Duodenal mucosa (tissue), 2 donors: Measurements from ENCODE around the gene KIF1A.

Source experiments
- H3K27ac ChIP-seq: one replicate; pipeline ENCODE4 v1.7.0; 2013; ENCODE audit warnings: low read depth, low read length
- H3K27me3 ChIP-seq, 2 donors: one replicate each; pipeline ENCODE4 v1.7.0; 2013; ENCODE audit warnings: low read length in 2 of 2, control low read depth in 1 of 2; ENCODE audit not compliant: insufficient read depth in 2 of 2, control insufficient read depth in 1 of 2
- H3K36me3 ChIP-seq, 2 donors: one replicate each; pipeline ENCODE4 v1.7.0; 2013; ENCODE audit warnings: low read length in 2 of 2, control low read depth in 1 of 2; ENCODE audit not compliant: insufficient read depth in 2 of 2, control insufficient read depth in 1 of 2
- H3K4me1 ChIP-seq, 2 donors: one replicate each; pipeline ENCODE4 v1.7.0; 2013; ENCODE audit warnings: low read length in 2 of 2, control low read depth in 1 of 2; ENCODE audit not compliant: insufficient read depth in 2 of 2, control insufficient read depth in 1 of 2
- H3K4me3 ChIP-seq, 2 donors: one replicate each; pipeline ENCODE4 v1.7.0; 2013; ENCODE audit warnings: low read length in 2 of 2, low read depth in 1 of 2
- H3K9ac ChIP-seq, 2 donors: one replicate each; pipeline ENCODE4 v1.7.0; 2013; ENCODE audit warnings: low read length in 2 of 2, low read depth in 1 of 2
- H3K9me3 ChIP-seq, 2 donors: one replicate each; pipeline ENCODE4 v1.7.0; 2013; ENCODE audit warnings: low read length in 2 of 2, control low read depth in 1 of 2; ENCODE audit not compliant: control insufficient read depth in 1 of 2

The KIF1A gene

GRCh38 chr2:240856151-240856980 lies 36.3 kb upstream of the KIF1A start:
- Histone ChIP-seq H3K9me3 (peaks cover 2 to 11% of the 10 kb centered on the region in 2 donors), H3K36me3 (no peaks in the 10 kb centered on the region), H3K4me1 (peaks cover 12 to 16% of the 10 kb centered on the region in 2 donors), H3K27me3 (no peaks in the 10 kb centered on the region), H3K4me3 (no peak overlapping the region), H3K27ac (no peak overlapping the region), H3K9ac (no peak overlapping the region)

GRCh38 chr2:240855670-240856069 lies 35.7 kb upstream of the KIF1A start:
- H3K9ac ChIP-seq, result no peak overlapping the region
- no peak overlapping the region for H3K27ac ChIP-seq
- no peaks in the 10 kb centered on the region for H3K36me3 ChIP-seq
- H3K9me3 ChIP-seq, result peaks cover 2 to 11% of the 10 kb centered on the region in 2 donors
- peaks cover 14 to 18% of the 10 kb centered on the region in 2 donors for H3K4me1 ChIP-seq
- no peaks in the 10 kb centered on the region for H3K27me3 ChIP-seq
- no peak overlapping the region for H3K4me3 ChIP-seq

- Histone ChIP-seq H3K4me3 (no peak overlapping the region), H3K27ac (no peak overlapping the region), H3K4me1 (peaks cover 12 to 16% of the 10 kb centered on the region in 2 donors), H3K9me3 (peaks cover 2 to 11% of the 10 kb centered on the region in 2 donors), H3K27me3 (no peaks in the 10 kb centered on the region), H3K36me3 (no peaks in the 10 kb centered on the region), H3K9ac (no peak overlapping the region)
Measured at GRCh38 chr2:240852671-240853314, 32.8 kb upstream of the KIF1A start.

- no peaks in the 10 kb centered on the region for H3K27me3 ChIP-seq
- H3K4me3 ChIP-seq, result no peak overlapping the region
- no peak overlapping the region for H3K9ac ChIP-seq
- no peak overlapping the region for H3K27ac ChIP-seq
- peaks cover 2 to 11% of the 10 kb centered on the region in 2 donors for H3K9me3 ChIP-seq
- no peaks in the 10 kb centered on the region for H3K36me3 ChIP-seq
- H3K4me1 ChIP-seq, result peaks cover 4 to 5% of the 10 kb centered on the region in 2 donors
Measured at GRCh38 chr2:240851078-240851991, 31.3 kb upstream of the KIF1A start.

- no peak overlapping the region for H3K9ac ChIP-seq
- H3K27ac ChIP-seq, result no peak overlapping the region
- no peak overlapping the region for H3K4me3 ChIP-seq
- H3K27me3 ChIP-seq, result no peaks in the 10 kb centered on the region
- no peaks in the 10 kb centered on the region for H3K36me3 ChIP-seq
- H3K9me3 ChIP-seq, result peaks cover 2 to 11% of the 10 kb centered on the region in 2 donors
- peaks cover 4 to 5% of the 10 kb centered on the region in 2 donors for H3K4me1 ChIP-seq
Measured at GRCh38 chr2:240850756-240851077, 30.7 kb upstream of the KIF1A start.

- no peak overlapping the region for H3K4me3 ChIP-seq
- H3K36me3 ChIP-seq, result no peaks in the 10 kb centered on the region
- no peak overlapping the region for H3K27ac ChIP-seq
- H3K4me1 ChIP-seq, result peaks cover 4 to 5% of the 10 kb centered on the region in 2 donors
- H3K9me3 ChIP-seq, result peaks cover 2 to 11% of the 10 kb centered on the region in 2 donors
- H3K9ac ChIP-seq, result no peak overlapping the region
- H3K27me3 ChIP-seq, result no peaks in the 10 kb centered on the region
Measured at GRCh38 chr2:240850026-240850425, 30.0 kb upstream of the KIF1A start.

- no peak overlapping the region for H3K27ac ChIP-seq
- H3K9ac ChIP-seq, result no peak overlapping the region
- H3K36me3 ChIP-seq, result no peaks in the 10 kb centered on the region
- H3K27me3 ChIP-seq, result no peaks in the 10 kb centered on the region
- no peak overlapping the region for H3K4me3 ChIP-seq
- H3K9me3 ChIP-seq, result peaks cover 0 to 1% of the 10 kb centered on the region in 2 donors
- H3K4me1 ChIP-seq, result peaks cover 4 to 5% of the 10 kb centered on the region in 2 donors
Measured at GRCh38 chr2:240848900-240849680, 29.1 kb upstream of the KIF1A start.

GRCh38 chr2:240847817-240848216 lies 27.8 kb upstream of the KIF1A start:
- no peaks in the 10 kb centered on the region for H3K9me3 ChIP-seq
- H3K27ac ChIP-seq, result no peak overlapping the region
- H3K4me3 ChIP-seq, result no peak overlapping the region
- H3K9ac ChIP-seq, result no peak overlapping the region
- no peaks in the 10 kb centered on the region for H3K36me3 ChIP-seq
- peaks cover 4 to 5% of the 10 kb centered on the region in 2 donors for H3K4me1 ChIP-seq
- no peaks in the 10 kb centered on the region for H3K27me3 ChIP-seq

GRCh38 chr2:240846873-240847595 lies 27.0 kb upstream of the KIF1A start:
- Histone ChIP-seq H3K9ac (no peak overlapping the region), H3K9me3 (no peaks in the 10 kb centered on the region), H3K36me3 (no peaks in the 10 kb centered on the region), H3K4me3 (no peak overlapping the region), H3K4me1 (peaks cover 4 to 5% of the 10 kb centered on the region in 2 donors), H3K27me3 (no peaks in the 10 kb centered on the region), H3K27ac (no peak overlapping the region)
